DOHH2 (cell line): ENCODE results near the gene OSBPL8.

Source experiments
- H3F3A ChIP-seq: fragments of 200-600 bp; sonication (generic), shearing (Covaris generic); 2 replicates; pipeline ENCODE4 v1.6.0; 2016; ENCODE audit warnings: antibody characterized with exemption, mild to moderate bottlenecking; ENCODE audit not compliant: control insufficient read depth, insufficient read depth
- H3K27ac ChIP-seq: fragments of 200-600 bp; sonication (generic); 2 replicates; pipeline ENCODE4 v1.5.1; 2014; ENCODE audit warnings: low read depth, mild to moderate bottlenecking, low read length, moderate library complexity
- H3K27me3 ChIP-seq: fragments of 200-600 bp; sonication (generic); 2 replicates; pipeline ENCODE4 v1.6.1; 2014; ENCODE audit warnings: mild to moderate bottlenecking, low read length, mixed read lengths; ENCODE audit not compliant: control insufficient read depth
- H3K36me3 ChIP-seq: fragments of 200-600 bp; sonication (generic); 2 replicates; pipeline ENCODE4 v1.6.1; 2014; ENCODE audit warnings: mild to moderate bottlenecking, low read length, moderate library complexity, mixed read lengths; ENCODE audit not compliant: control insufficient read depth
- H3K4me1 ChIP-seq: fragments of 200-600 bp; sonication (generic); 2 replicates; pipeline ENCODE4 v1.6.1; 2014; ENCODE audit warnings: mild to moderate bottlenecking, low read length, mixed read lengths; ENCODE audit not compliant: control insufficient read depth
- H3K4me2 ChIP-seq: fragments of 200-600 bp; sonication (generic); 2 replicates; pipeline ENCODE4 v1.6.0; 2014; ENCODE audit warnings: mild to moderate bottlenecking, low read length, moderate library complexity
- H3K4me3 ChIP-seq: fragments of 200-600 bp; sonication (generic); 2 replicates; pipeline ENCODE4 v1.5.1; 2014; ENCODE audit warnings: mild to moderate bottlenecking, low read length, mixed read lengths
- H3K79me2 ChIP-seq: fragments of 200-600 bp; sonication (generic); 2 replicates; pipeline ENCODE4 v1.6.1; 2014; ENCODE audit warnings: mild to moderate bottlenecking, low read length, mixed read lengths; ENCODE audit not compliant: control insufficient read depth
- H3K9me2 ChIP-seq: fragments of 200-600 bp; sonication (generic); replicated peaks from 2 replicates; pipeline ENCODE4 v1.6.1; 2014; ENCODE audit warnings: mild to moderate bottlenecking, low read length, mixed read lengths; ENCODE audit not compliant: control insufficient read depth
- H3K9me3 ChIP-seq: fragments of 200-600 bp; sonication (generic); 2 replicates; pipeline ENCODE4 v1.6.1; 2014; ENCODE audit warnings: antibody characterized with exemption, low read length, mixed read lengths; ENCODE audit not compliant: control insufficient read depth, insufficient read depth
- H4K20me1 ChIP-seq: fragments of 200-600 bp; sonication (generic); 2 replicates; pipeline ENCODE4 v1.6.0; 2014; ENCODE audit warnings: low read depth, mild to moderate bottlenecking, antibody characterized with exemption, low read length, moderate library complexity; ENCODE audit not compliant: control insufficient read depth, insufficient read depth
- CTCF ChIP-seq: fragments of 200-600 bp; sonication (generic); IDR thresholded peaks from one replicate; pipeline ENCODE4 v1.5.1; 2014; ENCODE audit warnings: antibody characterized with exemption, mild to moderate bottlenecking, low read depth, low read length; ENCODE audit not compliant: poor library complexity, severe bottlenecking
- EZH2phosphoT487 ChIP-seq: fragments of 200-600 bp; sonication (generic); IDR thresholded peaks from 2 replicates; pipeline ENCODE4 v1.6.1; 2017; ENCODE audit warnings: borderline replicate concordance, mild to moderate bottlenecking, antibody characterized with exemption, low read length, moderate library complexity, mixed read lengths

OSBPL8 gene

DNA sequence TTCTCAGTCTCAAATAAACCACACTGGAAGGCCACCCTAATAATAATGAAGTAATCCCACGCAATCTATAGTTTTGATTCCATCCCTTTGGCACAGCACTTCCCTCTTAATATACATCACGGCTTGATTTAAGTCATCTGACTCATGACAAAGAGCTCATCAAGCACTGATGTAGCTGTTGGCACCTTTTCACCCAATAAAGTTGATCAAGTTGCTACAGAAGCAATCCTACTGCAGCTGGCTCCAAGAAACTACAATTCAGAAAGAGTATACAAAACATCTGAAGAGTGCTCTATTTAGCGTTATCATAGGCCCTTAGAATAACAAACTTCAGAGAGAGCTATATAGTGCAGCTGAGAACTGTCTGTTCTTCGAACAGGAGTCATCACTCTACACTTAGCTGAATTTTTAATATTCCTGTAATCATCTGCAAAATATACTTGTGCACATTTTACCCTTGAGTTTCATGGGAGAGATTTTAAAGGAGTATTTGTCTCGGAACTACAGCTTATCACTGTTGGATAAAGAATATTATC lies 94.9 kb downstream of the OSBPL8 start:
- no peaks in the 10 kb centered on the region for H3K9me3 ChIP-seq

GRCh38 chr12:76462668-76463224 lies 96.8 kb downstream of the OSBPL8 start:
- no peaks in the 10 kb centered on the region for H3K9me3 ChIP-seq
- H4K20me1 ChIP-seq, result no peaks in the 10 kb centered on the region
- no peaks in the 10 kb centered on the region for H3K27me3 ChIP-seq
- no peaks in the 10 kb centered on the region for H3F3A ChIP-seq
- no peaks in the 10 kb centered on the region for H3K4me1 ChIP-seq
- TF ChIP-seq EZH2phosphoT487 (no peak), CTCF (no peak)
- H3K4me2 ChIP-seq, result no peak overlapping the region
- no peaks in the 10 kb centered on the region for H3K9me2 ChIP-seq
- no peak overlapping the region for H3K4me3 ChIP-seq
- H3K36me3 ChIP-seq, result no peaks in the 10 kb centered on the region
- H3K27ac ChIP-seq, result no peak overlapping the region
- H3K79me2 ChIP-seq, result no peaks in the 10 kb centered on the region

More for the DNA sequence above, 94.9 kb downstream of the OSBPL8 start:
- no peaks in the 10 kb centered on the region for H3K4me1 ChIP-seq
- TF ChIP-seq EZH2phosphoT487 (no peak), CTCF (no peak)
- H3K27me3 ChIP-seq, result no peaks in the 10 kb centered on the region
- peaks cover 3% of the 10 kb centered on the region; the same call in 1 of the 2 replicates for H3K79me2 ChIP-seq
- no peaks in the 10 kb centered on the region for H3K9me2 ChIP-seq
- H3K4me3 ChIP-seq, result no peak overlapping the region
- H3K36me3 ChIP-seq, result no peaks in the 10 kb centered on the region
- H3K27ac ChIP-seq, result no peak overlapping the region
- H3K4me2 ChIP-seq, result no peak overlapping the region
- no peaks in the 10 kb centered on the region for H3F3A ChIP-seq
- no peaks in the 10 kb centered on the region for H4K20me1 ChIP-seq

- Histone ChIP-seq H3K9me2 (no peaks in the 10 kb centered on the region), H3K9me3 (no peaks in the 10 kb centered on the region), H3K79me2 (no peaks in the 10 kb centered on the region), H4K20me1 (no peaks in the 10 kb centered on the region), H3K4me2 (no peak overlapping the region), H3K4me3 (no peak overlapping the region), H3K36me3 (no peaks in the 10 kb centered on the region), H3F3A (peaks cover 5% of the 10 kb centered on the region; the same call in 1 of the 2 replicates), H3K27me3 (no peaks in the 10 kb centered on the region), H3K4me1 (peaks cover 8% of the 10 kb centered on the region), H3K27ac (no peak overlapping the region)
- no peak for TF ChIP-seq CTCF
- no peak for TF ChIP-seq EZH2phosphoT487
These were observed 98.8 kb downstream of the OSBPL8 start for GRCh38 chr12:76460807-76461206.
